Breast epithelium (tissue), 3 donors: ENCODE results near the gene UNC13C.

ENCODE experiments used
- CTCF ChIP-seq, 3 donors: fragments of 450-650 bp; IDR thresholded peaks; one replicate each; pipeline ENCODE4 v1.5.1; 2016 to 2017; ENCODE audit warnings: antibody characterized with exemption in 3 of 3, mild to moderate bottlenecking in 3 of 3, moderate library complexity in 3 of 3
- POLR2A ChIP-seq: fragments of 450-650 bp; IDR thresholded peaks from one replicate; pipeline ENCODE4 v1.6.1; 2016; ENCODE audit warnings: antibody characterized with exemption, mild to moderate bottlenecking, moderate library complexity
- POLR2AphosphoS5 ChIP-seq, 3 donors: sonication (generic); formaldehyde crosslinking; IDR thresholded peaks; one replicate each; pipeline ENCODE4 v1.6.1; 2017; ENCODE audit warnings: antibody characterized with exemption in 3 of 3

DNA sequence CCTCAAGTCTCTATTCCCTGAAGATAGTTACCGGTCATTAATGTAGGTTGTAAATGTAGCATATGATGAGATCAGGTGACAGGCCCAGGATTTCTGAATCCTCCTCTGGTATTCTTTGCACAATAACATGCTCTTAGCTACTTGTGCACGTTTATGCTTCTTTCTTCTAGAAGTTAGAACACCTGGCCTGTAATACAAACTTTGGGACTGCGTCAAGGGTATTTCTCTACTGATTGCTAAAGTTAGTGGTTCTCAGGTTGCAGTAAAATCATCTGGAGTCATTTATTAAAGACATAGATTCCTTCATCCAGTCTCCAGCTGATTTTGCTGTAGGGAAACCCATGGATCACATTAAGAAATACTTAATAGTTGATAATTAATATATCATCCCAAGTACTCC is 48.0 kb downstream of the UNC13C start:
- no peak for TF ChIP-seq POLR2AphosphoS5 (IDR thresholded peaks at IDR 0.05)
- TF ChIP-seq CTCF (IDR thresholded peaks at IDR 0.05): no peak
- no peak for TF ChIP-seq POLR2A
